ENCODE measurements around the gene SECTM1.
"Not testable (repeated sequence)": the region's sequence is repeated elsewhere in the genome, so short reads cannot be mapped to it uniquely, and the experiment has no call there.

The SECTM1 gene

GRCh38 chr17:82350182-82351030 lies 16.8 kb upstream of the SECTM1 start:
- no peaks in the 10 kb centered on the region for H3K4me1 ChIP-seq
- TF ChIP-seq, protein P1, sequence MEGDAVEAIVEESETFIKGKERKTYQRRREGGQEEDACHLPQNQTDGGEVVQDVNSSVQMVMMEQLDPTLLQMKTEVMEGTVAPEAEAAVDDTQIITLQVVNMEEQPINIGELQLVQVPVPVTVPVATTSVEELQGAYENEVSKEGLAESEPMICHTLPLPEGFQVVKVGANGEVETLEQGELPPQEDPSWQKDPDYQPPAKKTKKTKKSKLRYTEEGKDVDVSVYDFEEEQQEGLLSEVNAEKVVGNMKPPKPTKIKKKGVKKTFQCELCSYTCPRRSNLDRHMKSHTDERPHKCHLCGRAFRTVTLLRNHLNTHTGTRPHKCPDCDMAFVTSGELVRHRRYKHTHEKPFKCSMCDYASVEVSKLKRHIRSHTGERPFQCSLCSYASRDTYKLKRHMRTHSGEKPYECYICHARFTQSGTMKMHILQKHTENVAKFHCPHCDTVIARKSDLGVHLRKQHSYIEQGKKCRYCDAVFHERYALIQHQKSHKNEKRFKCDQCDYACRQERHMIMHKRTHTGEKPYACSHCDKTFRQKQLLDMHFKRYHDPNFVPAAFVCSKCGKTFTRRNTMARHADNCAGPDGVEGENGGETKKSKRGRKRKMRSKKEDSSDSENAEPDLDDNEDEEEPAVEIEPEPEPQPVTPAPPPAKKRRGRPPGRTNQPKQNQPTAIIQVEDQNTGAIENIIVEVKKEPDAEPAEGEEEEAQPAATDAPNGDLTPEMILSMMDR (IDR thresholded peaks at IDR 0.05) = no peak
- H3K27me3 ChIP-seq (ENCODE audit: control insufficient read depth, insufficient read depth, low read length) = no peaks in the 10 kb centered on the region
- no peak overlapping the region for H3K9ac ChIP-seq
- H3K4me3 ChIP-seq (ENCODE audit: low read depth, low read length) = no peak overlapping the region
- H3K36me3 ChIP-seq (ENCODE audit: control insufficient read depth, insufficient read depth, low read length) = no peaks in the 10 kb centered on the region
- H2AFZ ChIP-seq = no peak overlapping the region
- H3K9me3 ChIP-seq (ENCODE audit: control insufficient read depth, low read length) = no peaks in the 10 kb centered on the region
- no peaks in the 10 kb centered on the region for H3K79me2 ChIP-seq
- H3K4me2 ChIP-seq (ENCODE audit: low read length) = no peak overlapping the region
- H3K27ac ChIP-seq = no peak overlapping the region

- TF ChIP-seq, protein P1 (IDR thresholded peaks at IDR 0.05) = no peak
- H3K27ac ChIP-seq = no peak overlapping the region
- no peak overlapping the region for H3K9ac ChIP-seq
- H3K27me3 ChIP-seq (ENCODE audit: control insufficient read depth, insufficient read depth, low read length) = no peaks in the 10 kb centered on the region
- no peaks in the 10 kb centered on the region for H3K79me2 ChIP-seq
- H3K4me1 ChIP-seq = no peaks in the 10 kb centered on the region
- H2AFZ ChIP-seq = no peak overlapping the region
- H3K9me3 ChIP-seq (ENCODE audit: control insufficient read depth, low read length) = no peaks in the 10 kb centered on the region
- no peaks in the 10 kb centered on the region for H3K36me3 ChIP-seq (ENCODE audit: control insufficient read depth, insufficient read depth, low read length)
- H3K4me2 ChIP-seq (ENCODE audit: low read length) = no peak overlapping the region
- no peak overlapping the region for H3K4me3 ChIP-seq (ENCODE audit: low read depth, low read length)
These were observed 15.7 kb upstream of the SECTM1 start for GRCh38 chr17:82349287-82349701.

GRCh38 chr17:82348866-82349265 lies 15.3 kb upstream of the SECTM1 start:
- H3K36me3 ChIP-seq (ENCODE audit: control insufficient read depth, insufficient read depth, low read length) = no peaks in the 10 kb centered on the region
- H3K4me2 ChIP-seq (ENCODE audit: low read length) = no peak overlapping the region
- H3K4me3 ChIP-seq (ENCODE audit: low read depth, low read length) = no peak overlapping the region
- H3K4me1 ChIP-seq = no peaks in the 10 kb centered on the region
- H3K27ac ChIP-seq = no peak overlapping the region
- H3K27me3 ChIP-seq (ENCODE audit: control insufficient read depth, insufficient read depth, low read length) = no peaks in the 10 kb centered on the region
- no peak overlapping the region for H3K9ac ChIP-seq
- TF ChIP-seq, protein P1 (IDR thresholded peaks at IDR 0.05) = no peak
- H3K9me3 ChIP-seq (ENCODE audit: control insufficient read depth, low read length) = no peaks in the 10 kb centered on the region
- no peaks in the 10 kb centered on the region for H3K79me2 ChIP-seq
- H2AFZ ChIP-seq = no peak overlapping the region

DNA sequence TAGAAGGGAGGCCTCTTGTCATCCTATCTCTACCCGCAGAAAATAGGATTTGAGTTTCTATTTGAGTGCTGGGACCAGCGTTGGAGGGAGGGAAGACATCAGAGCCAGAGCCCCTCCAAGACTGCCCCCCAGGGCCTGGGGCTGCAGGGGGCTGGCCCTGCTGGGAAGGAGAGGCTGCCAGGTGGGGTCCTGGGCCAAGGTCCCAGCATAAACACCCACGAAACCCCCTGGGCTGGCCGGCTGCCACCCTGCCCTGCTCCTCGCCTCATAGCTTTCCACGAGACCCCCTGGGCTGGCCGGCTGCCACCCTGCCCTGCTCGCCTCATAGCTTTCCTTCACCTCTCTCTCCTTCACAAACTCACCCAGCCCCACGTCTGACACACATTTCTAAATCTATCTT lies 14.9 kb upstream of the SECTM1 start:
- no peak overlapping the region for H2AFZ ChIP-seq
- H3K27ac ChIP-seq = no peak overlapping the region
- no peak overlapping the region for H3K9ac ChIP-seq
- no peaks in the 10 kb centered on the region for H3K4me1 ChIP-seq
- TF ChIP-seq, protein P1 (IDR thresholded peaks at IDR 0.05) = no peak
- H3K79me2 ChIP-seq = no peaks in the 10 kb centered on the region
- H3K4me3 ChIP-seq (ENCODE audit: low read depth, low read length) = no peak overlapping the region
- H3K36me3 ChIP-seq (ENCODE audit: control insufficient read depth, insufficient read depth, low read length) = no peaks in the 10 kb centered on the region
- no peak overlapping the region for H3K4me2 ChIP-seq (ENCODE audit: low read length)
- no peaks in the 10 kb centered on the region for H3K9me3 ChIP-seq (ENCODE audit: control insufficient read depth, low read length)
- H3K27me3 ChIP-seq (ENCODE audit: control insufficient read depth, insufficient read depth, low read length) = no peaks in the 10 kb centered on the region

GRCh38 chr17:82347994-82348393 lies 14.4 kb upstream of the SECTM1 start:
- H3K4me1 ChIP-seq; H3K79me2 ChIP-seq; H3K9me3 ChIP-seq (ENCODE audit: control insufficient read depth, low read length); H3K27ac ChIP-seq; H3K36me3 ChIP-seq (ENCODE audit: control insufficient read depth, insufficient read depth, low read length); H3K4me3 ChIP-seq (ENCODE audit: low read depth, low read length); H3K27me3 ChIP-seq (ENCODE audit: control insufficient read depth, insufficient read depth, low read length); H3K4me2 ChIP-seq (ENCODE audit: low read length); H3K9ac ChIP-seq; H2AFZ ChIP-seq: not testable (repeated sequence)
